HG03159 (cell line): ENCODE measurements around the gene WDR7.
A peak's percentile ranks its signal among the peaks of the same experiment; 100 is the strongest.

Experiments
- ATAC-seq: cut with Tn5 transposase; IDR thresholded peaks from one replicate; pipeline ENCODE4 v1.9.1; 2021; ENCODE audit warnings: mild to moderate bottlenecking, moderate library complexity; ENCODE audit not compliant: unreplicated experiment

The WDR7 gene

GRCh38 chr18:57063601-57064103, 412.5 kb downstream of the WDR7 start:
- ATAC-seq, result no peak

- no peak for ATAC-seq
Measured at GRCh38 chr18:57073501-57074187, 422.5 kb downstream of the WDR7 start.

- no peak for ATAC-seq
Measured at GRCh38 chr18:57075716-57076400, 424.7 kb downstream of the WDR7 start.

- ATAC-seq, result no peak
Measured at GRCh38 chr18:57077005-57077765, 426.0 kb downstream of the WDR7 start.

- peak; percentile 83 for ATAC-seq
Measured at GRCh38 chr18:57077786-57078552, 426.8 kb downstream of the WDR7 start.

GRCh38 chr18:57078614-57079013, 427.5 kb downstream of the WDR7 start:
- ATAC-seq, result no peak

GRCh38 chr18:57080479-57080878, 429.3 kb downstream of the WDR7 start:
- ATAC-seq, result no peak

GRCh38 chr18:57081899-57082298, 430.7 kb downstream of the WDR7 start:
- no peak for ATAC-seq

- ATAC-seq, result no peak
Measured at GRCh38 chr18:57083485-57083884, 432.3 kb downstream of the WDR7 start.

- ATAC-seq, result peak; percentile 79
Measured at GRCh38 chr18:57084331-57085271, 433.4 kb downstream of the WDR7 start.

GRCh38 chr18:57085371-57085770, 434.2 kb downstream of the WDR7 start:
- ATAC-seq, result no peak

- ATAC-seq, result no peak
Measured at GRCh38 chr18:57086163-57086562, 435.0 kb downstream of the WDR7 start.
